Activated T-helper 1 cell treated with anti-CD3 and anti-CD28 coated beads, Interleukin-2, amount 50 U/mL, for 16 hours (primary cell): ENCODE results near the gene FAM8A1.

Experiments used
- DNase-seq, 2 donors: peaks; one replicate each; pipeline ENCODE4 v3.0.0-alpha.2; 2020; ENCODE audit warnings: low read depth in 1 of 2, low spot score in 1 of 2

Gene FAM8A1

GRCh38 chr6:17656644-17657043 is 56.5 kb downstream of the FAM8A1 start:
- DNase-seq, result no peak
